ENCODE data around the gene LRRC7.

The LRRC7 gene

DNA sequence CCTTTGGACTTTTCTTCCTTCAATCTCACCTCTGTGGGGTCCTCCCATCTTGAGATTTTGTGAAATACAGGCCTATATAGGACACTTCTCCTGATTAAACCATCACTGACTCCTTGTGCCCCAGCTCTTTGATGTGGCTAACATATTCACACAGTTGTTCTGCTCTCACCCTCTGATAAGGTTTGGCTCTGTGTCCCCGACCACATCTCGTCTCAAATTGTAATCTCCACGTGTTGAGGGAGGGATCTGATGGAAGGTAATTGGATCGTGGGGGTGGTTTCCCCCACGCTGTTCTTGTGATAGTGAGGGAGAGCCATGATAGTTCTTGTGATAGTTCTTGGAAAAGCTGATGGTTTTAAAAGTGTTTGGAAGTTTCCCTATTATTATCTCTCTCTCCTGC is 19.7 kb downstream of the LRRC7 start:
- Histone ChIP-seq H3K9ac (ENCODE audit: insufficient read length, low read depth) (no peak overlapping the region), H3K27me3 (ENCODE audit: insufficient read depth, insufficient read length) (no peaks in the 10 kb centered on the region), H3K9me3 (ENCODE audit: insufficient read depth, low read length) (no peaks in the 10 kb centered on the region), H3K4me1 (ENCODE audit: insufficient read depth, insufficient read length) (no peaks in the 10 kb centered on the region), H3K36me3 (ENCODE audit: insufficient read depth, insufficient read length, low read length) (no peaks in the 10 kb centered on the region), H3K4me3 (ENCODE audit: insufficient read length, low read depth) (no peak overlapping the region)
- no peak for DNase-seq (ENCODE audit: low read depth, low spot score)
- TF ChIP-seq SUZ12 (IDR thresholded peaks at IDR 0.05; ENCODE audit: extremely low read depth, insufficient read depth, insufficient read length), result no peak
- no peak for TF ChIP-seq YY1 (IDR thresholded peaks at IDR 0.05; ENCODE audit: insufficient read depth, insufficient read length)

GRCh38 chr1:69589799-69590198 is 22.1 kb downstream of the LRRC7 start:
- no peaks in the 10 kb centered on the region for H3K4me1 ChIP-seq (ENCODE audit: insufficient read depth, insufficient read length)
- H3K4me3 ChIP-seq (ENCODE audit: insufficient read length, low read depth), result no peak overlapping the region
- no peaks in the 10 kb centered on the region for H3K27me3 ChIP-seq (ENCODE audit: insufficient read depth, insufficient read length)
- H3K36me3 ChIP-seq (ENCODE audit: insufficient read depth, insufficient read length, low read length), result no peaks in the 10 kb centered on the region
- no peak for DNase-seq (ENCODE audit: low read depth, low spot score)
- no peak overlapping the region for H3K9ac ChIP-seq (ENCODE audit: insufficient read length, low read depth)
- TF ChIP-seq SUZ12 (IDR thresholded peaks at IDR 0.05; ENCODE audit: extremely low read depth, insufficient read depth, insufficient read length) (no peak), ZNF274 (IDR thresholded peaks at IDR 0.05; ENCODE audit: low read depth, low read length) (no peak), YY1 (IDR thresholded peaks at IDR 0.05; ENCODE audit: insufficient read depth, insufficient read length) (no peak)
- no peaks in the 10 kb centered on the region for H3K9me3 ChIP-seq (ENCODE audit: insufficient read depth, low read length)

DNA sequence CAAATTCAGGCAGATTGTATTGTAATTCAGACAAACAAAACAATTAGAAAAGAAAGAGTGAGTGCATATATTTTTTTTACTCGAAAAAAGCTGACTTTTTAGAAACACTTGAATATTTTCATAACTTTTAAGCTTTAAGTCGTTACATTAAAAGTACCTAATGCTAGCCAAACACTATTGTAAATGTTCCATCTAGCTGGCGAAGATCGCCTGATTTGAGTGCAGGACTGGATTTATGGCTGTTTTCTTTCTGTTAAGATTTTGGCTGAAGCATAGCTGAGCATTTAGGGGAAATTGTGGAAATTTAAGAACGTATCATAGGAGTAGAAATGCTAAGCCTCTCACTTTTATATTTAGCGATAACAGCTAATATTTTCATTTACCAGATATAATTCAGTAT is 24.6 kb downstream of the LRRC7 start:
- Histone ChIP-seq H3K4me3 (ENCODE audit: insufficient read length, low read depth) (no peak overlapping the region), H3K36me3 (ENCODE audit: insufficient read depth, insufficient read length, low read length) (no peaks in the 10 kb centered on the region)
- TF ChIP-seq ZNF274 (IDR thresholded peaks at IDR 0.05; ENCODE audit: low read depth, low read length) (no peak), YY1 (IDR thresholded peaks at IDR 0.05; ENCODE audit: insufficient read depth, insufficient read length) (no peak), SUZ12 (IDR thresholded peaks at IDR 0.05; ENCODE audit: extremely low read depth, insufficient read depth, insufficient read length) (no peak)

DNA sequence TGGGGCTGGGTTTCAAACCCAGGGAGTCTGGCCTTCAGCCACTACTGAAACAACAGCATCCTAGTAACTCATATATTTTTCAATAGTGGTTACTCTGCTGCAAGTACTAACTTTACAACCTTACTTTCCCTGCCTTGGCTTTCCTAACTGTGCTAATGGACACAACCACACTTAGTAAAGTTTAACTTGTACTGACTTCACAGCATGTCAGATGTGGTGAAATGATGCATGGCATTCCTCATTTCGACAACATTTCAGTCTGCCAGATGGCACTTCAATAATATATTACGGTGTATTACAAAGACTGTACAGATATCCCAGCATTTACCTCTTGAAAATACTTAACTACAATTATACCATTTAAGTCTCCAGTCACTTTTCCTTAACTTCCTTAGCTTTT is 27.8 kb downstream of the LRRC7 start:
- H3K4me1 ChIP-seq (ENCODE audit: insufficient read depth, insufficient read length), result no peaks in the 10 kb centered on the region
- DNase-seq (ENCODE audit: low read depth, low spot score), result no peak
- H3K36me3 ChIP-seq (ENCODE audit: insufficient read depth, insufficient read length, low read length), result no peaks in the 10 kb centered on the region
- no peaks in the 10 kb centered on the region for H3K9me3 ChIP-seq (ENCODE audit: insufficient read depth, low read length)
- no peak overlapping the region for H3K9ac ChIP-seq (ENCODE audit: insufficient read length, low read depth)
- TF ChIP-seq SUZ12 (IDR thresholded peaks at IDR 0.05; ENCODE audit: extremely low read depth, insufficient read depth, insufficient read length) (no peak), YY1 (IDR thresholded peaks at IDR 0.05; ENCODE audit: insufficient read depth, insufficient read length) (no peak), ZNF274 (IDR thresholded peaks at IDR 0.05; ENCODE audit: low read depth, low read length) (no peak)
- H3K4me3 ChIP-seq (ENCODE audit: insufficient read length, low read depth), result no peak overlapping the region
- H3K27me3 ChIP-seq (ENCODE audit: insufficient read depth, insufficient read length), result no peaks in the 10 kb centered on the region

More for the DNA sequence above, 24.6 kb downstream of the LRRC7 start:
- no peak overlapping the region for H3K9ac ChIP-seq (ENCODE audit: insufficient read length, low read depth)
- H3K4me1 ChIP-seq (ENCODE audit: insufficient read depth, insufficient read length), result no peaks in the 10 kb centered on the region
- no peaks in the 10 kb centered on the region for H3K9me3 ChIP-seq (ENCODE audit: insufficient read depth, low read length)
- no peak for DNase-seq (ENCODE audit: low read depth, low spot score)
- H3K27me3 ChIP-seq (ENCODE audit: insufficient read depth, insufficient read length), result no peaks in the 10 kb centered on the region

DNA sequence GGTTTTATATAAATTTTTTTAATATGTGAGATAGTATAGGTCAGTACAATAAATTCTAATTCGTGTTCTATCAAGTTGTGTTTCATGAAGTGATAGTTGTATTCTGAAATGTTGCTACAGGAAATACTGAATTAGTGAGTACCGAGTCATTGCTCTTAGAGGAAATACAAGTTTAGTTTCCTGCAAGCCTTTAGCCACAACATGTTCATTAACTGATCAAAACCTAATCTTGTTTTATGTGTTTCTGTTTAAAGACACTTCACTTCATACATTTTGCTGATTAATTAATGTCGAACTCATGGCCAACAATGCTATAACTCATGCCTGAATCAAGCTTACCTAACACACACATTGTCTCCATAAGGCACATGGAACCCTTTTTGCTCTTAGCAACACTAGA is 43.6 kb downstream of the LRRC7 start:
- Histone ChIP-seq H3K4me1 (ENCODE audit: insufficient read depth, insufficient read length) (no peaks in the 10 kb centered on the region), H3K4me3 (ENCODE audit: insufficient read length, low read depth) (no peak overlapping the region), H3K36me3 (ENCODE audit: insufficient read depth, insufficient read length, low read length) (no peaks in the 10 kb centered on the region), H3K9me3 (ENCODE audit: insufficient read depth, low read length) (no peaks in the 10 kb centered on the region), H3K27me3 (ENCODE audit: insufficient read depth, insufficient read length) (no peaks in the 10 kb centered on the region), H3K9ac (ENCODE audit: insufficient read length, low read depth) (no peak overlapping the region)
- no peak for DNase-seq (ENCODE audit: low read depth, low spot score)
- TF ChIP-seq YY1 (IDR thresholded peaks at IDR 0.05; ENCODE audit: insufficient read depth, insufficient read length), result no peak
- no peak for TF ChIP-seq SUZ12 (IDR thresholded peaks at IDR 0.05; ENCODE audit: extremely low read depth, insufficient read depth, insufficient read length)
- TF ChIP-seq ZNF274 (IDR thresholded peaks at IDR 0.05; ENCODE audit: low read depth, low read length), result no peak

DNA sequence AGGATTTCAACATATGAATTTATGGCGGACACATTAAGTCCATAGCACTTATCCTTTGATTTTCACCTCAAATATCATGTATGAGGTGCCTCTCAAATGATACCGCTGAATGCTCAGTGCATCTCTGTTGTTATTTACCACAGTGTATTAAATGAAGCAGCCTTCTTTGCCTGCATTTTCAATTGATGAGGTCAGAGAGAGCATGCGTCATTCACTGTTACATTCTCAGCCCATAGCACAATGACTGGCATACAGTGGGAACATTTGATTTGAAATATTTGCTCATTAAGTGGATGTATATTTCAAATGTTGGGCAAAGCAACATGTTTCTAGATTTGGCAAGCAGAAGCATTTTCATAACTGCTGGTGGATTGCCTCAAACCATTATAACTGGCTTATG is 45.7 kb downstream of the LRRC7 start:
- no peak for TF ChIP-seq SUZ12 (IDR thresholded peaks at IDR 0.05; ENCODE audit: extremely low read depth, insufficient read depth, insufficient read length)
- no peak for TF ChIP-seq YY1 (IDR thresholded peaks at IDR 0.05; ENCODE audit: insufficient read depth, insufficient read length)
- TF ChIP-seq ZNF274 (IDR thresholded peaks at IDR 0.05; ENCODE audit: low read depth, low read length), result no peak

DNA sequence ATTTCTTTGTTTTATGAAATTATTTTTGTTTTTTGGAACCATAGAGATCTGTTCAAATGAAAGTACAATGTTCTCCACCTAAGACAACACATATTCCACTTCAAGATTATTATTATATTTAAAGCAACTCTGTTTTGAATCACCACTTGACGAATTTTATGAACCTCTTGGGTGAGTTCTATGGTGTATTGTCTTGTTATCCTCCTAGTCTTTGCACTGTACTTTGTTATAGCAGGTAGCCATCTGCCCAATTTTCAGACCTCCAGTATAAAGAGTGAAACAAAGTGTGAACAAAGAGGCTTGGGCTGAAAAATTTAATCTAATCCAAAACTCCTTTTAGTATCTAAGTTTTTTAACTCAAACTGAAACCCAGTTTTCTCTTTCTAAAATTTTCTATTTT is 71.0 kb downstream of the LRRC7 start:
- H3K9ac ChIP-seq (ENCODE audit: insufficient read length, low read depth), result no peak overlapping the region
- TF ChIP-seq YY1 (IDR thresholded peaks at IDR 0.05; ENCODE audit: insufficient read depth, insufficient read length) (no peak), SUZ12 (IDR thresholded peaks at IDR 0.05; ENCODE audit: extremely low read depth, insufficient read depth, insufficient read length) (no peak), ZNF274 (IDR thresholded peaks at IDR 0.05; ENCODE audit: low read depth, low read length) (no peak)
- H3K27me3 ChIP-seq (ENCODE audit: insufficient read depth, insufficient read length), result no peaks in the 10 kb centered on the region
- no peaks in the 10 kb centered on the region for H3K9me3 ChIP-seq (ENCODE audit: insufficient read depth, low read length)
- H3K36me3 ChIP-seq (ENCODE audit: insufficient read depth, insufficient read length, low read length), result no peaks in the 10 kb centered on the region
- H3K4me1 ChIP-seq (ENCODE audit: insufficient read depth, insufficient read length), result no peaks in the 10 kb centered on the region
- DNase-seq (ENCODE audit: low read depth, low spot score), result no peak
- no peak overlapping the region for H3K4me3 ChIP-seq (ENCODE audit: insufficient read length, low read depth)

More for the DNA sequence above, 45.7 kb downstream of the LRRC7 start:
- Histone ChIP-seq H3K4me1 (ENCODE audit: insufficient read depth, insufficient read length) (no peaks in the 10 kb centered on the region), H3K27me3 (ENCODE audit: insufficient read depth, insufficient read length) (no peaks in the 10 kb centered on the region), H3K9me3 (ENCODE audit: insufficient read depth, low read length) (no peaks in the 10 kb centered on the region), H3K9ac (ENCODE audit: insufficient read length, low read depth) (no peak overlapping the region), H3K4me3 (ENCODE audit: insufficient read length, low read depth) (no peak overlapping the region), H3K36me3 (ENCODE audit: insufficient read depth, insufficient read length, low read length) (no peaks in the 10 kb centered on the region)
- no peak for DNase-seq (ENCODE audit: low read depth, low spot score)

- no peaks in the 10 kb centered on the region for H3K9me3 ChIP-seq (ENCODE audit: insufficient read depth, low read length)
- H3K4me3 ChIP-seq (ENCODE audit: insufficient read length, low read depth), result no peak overlapping the region
- no peak for DNase-seq (ENCODE audit: low read depth, low spot score)
Measured at GRCh38 chr1:69639159-69639558, 71.4 kb downstream of the LRRC7 start.

More at GRCh38 chr1:69639159-69639558, 71.4 kb downstream of the LRRC7 start:
- no peak for TF ChIP-seq ZNF274 (IDR thresholded peaks at IDR 0.05; ENCODE audit: low read depth, low read length)
- no peak for TF ChIP-seq SUZ12 (IDR thresholded peaks at IDR 0.05; ENCODE audit: extremely low read depth, insufficient read depth, insufficient read length)
- TF ChIP-seq YY1 (IDR thresholded peaks at IDR 0.05; ENCODE audit: insufficient read depth, insufficient read length), result no peak
- Histone ChIP-seq H3K9ac (ENCODE audit: insufficient read length, low read depth) (no peak overlapping the region), H3K36me3 (ENCODE audit: insufficient read depth, insufficient read length, low read length) (no peaks in the 10 kb centered on the region), H3K4me1 (ENCODE audit: insufficient read depth, insufficient read length) (no peaks in the 10 kb centered on the region), H3K27me3 (ENCODE audit: insufficient read depth, insufficient read length) (no peaks in the 10 kb centered on the region)
